ENCODE measurements around the gene LAGE3.

GRCh38 chrX:154486396-154487207, 7.5 kb upstream of the LAGE3 start, which contains the start of gene UBL4A:
- TF ChIP-seq CTCF (IDR thresholded peaks at IDR 0.05; ENCODE audit: extremely low read depth in 1 of 2, insufficient read depth in 1 of 2, low read depth in 1 of 2, low read length in 2 of 2) (no peak), EZH2 (IDR thresholded peaks at IDR 0.05; ENCODE audit: borderline replicate concordance, low read depth, low read length, severe bottlenecking) (no peak), POLR2AphosphoS5 (IDR thresholded peaks at IDR 0.05; ENCODE audit: insufficient read depth, low read depth, low read length) (no peak), POLR2A (IDR thresholded peaks at IDR 0.05; ENCODE audit: low read depth, low read length) (no peak)

Data from endothelial cell of umbilical vein (primary cell).